Measurements from ENCODE around the gene PLXDC2.

PLXDC2 gene

GRCh38 chr10:19911886-19912285 lies 95.7 kb downstream of the PLXDC2 start:
- TF ChIP-seq CTCF (IDR thresholded peaks at IDR 0.05; ENCODE audit: extremely low read depth, missing control alignments): no peak
- no peak for DNase-seq (ENCODE audit: low spot score)

DNA sequence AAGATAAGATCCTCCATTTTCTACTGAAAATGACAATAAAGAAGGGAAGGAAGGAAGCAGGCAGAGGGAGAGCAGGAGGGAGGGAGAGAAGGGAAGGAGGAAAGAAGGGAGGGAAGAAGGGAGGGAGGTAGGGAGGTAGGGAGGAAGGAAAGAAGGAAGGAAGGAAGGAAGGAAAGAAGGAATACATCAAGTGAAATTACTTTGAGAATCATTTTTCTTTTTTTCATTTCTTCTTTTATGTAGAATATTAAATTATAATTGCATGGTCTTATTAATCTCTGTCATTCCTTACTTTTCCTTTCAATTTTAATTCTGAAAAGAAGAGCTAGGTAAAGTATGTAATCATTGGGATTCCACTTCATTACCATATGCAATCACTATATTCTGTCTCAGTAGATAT lies 97.8 kb downstream of the PLXDC2 start:
- DNase-seq (ENCODE audit: low spot score): no peak
- no peak for TF ChIP-seq CTCF (IDR thresholded peaks at IDR 0.05; ENCODE audit: extremely low read depth, missing control alignments)

DNA sequence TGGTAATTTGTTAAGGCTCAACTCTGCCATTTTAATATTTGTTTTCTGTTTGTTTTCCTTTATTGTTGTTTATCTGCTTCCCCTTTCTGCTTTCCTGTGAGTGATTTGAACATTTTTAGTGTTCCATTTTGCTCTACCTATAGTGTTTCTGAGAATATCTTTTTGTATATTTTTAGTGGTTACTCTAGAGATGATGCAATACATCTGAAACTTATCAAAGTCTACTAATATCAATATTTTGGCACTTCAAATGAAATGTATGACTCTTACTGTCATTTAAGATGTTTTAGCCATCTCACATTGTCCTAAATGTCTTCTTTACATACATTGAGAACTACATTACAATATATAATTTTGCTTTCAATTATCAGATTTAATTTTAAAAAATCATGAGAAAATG lies 98.9 kb downstream of the PLXDC2 start:
- no peak for TF ChIP-seq CTCF (IDR thresholded peaks at IDR 0.05; ENCODE audit: extremely low read depth, missing control alignments)
- no peak for DNase-seq (ENCODE audit: low spot score)

DNA sequence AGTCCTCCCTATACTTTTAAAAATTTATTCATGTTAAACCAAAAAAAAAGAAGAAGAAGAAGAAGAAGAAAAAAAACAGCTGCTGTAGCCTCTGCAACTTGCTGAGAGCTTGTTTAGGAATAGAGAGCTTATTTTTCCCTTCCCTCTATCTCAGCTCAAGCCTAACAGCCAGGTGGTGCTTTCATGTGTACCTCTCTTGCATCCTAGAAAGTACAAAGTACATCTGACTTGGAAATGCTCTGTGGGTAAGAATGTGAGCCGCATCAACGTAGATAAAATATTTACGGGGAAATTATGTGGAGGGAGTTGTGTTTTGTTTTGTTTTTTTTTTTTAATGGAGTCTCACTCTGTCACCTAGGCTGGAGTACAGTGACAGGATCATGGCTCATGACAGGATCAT lies 99.6 kb downstream of the PLXDC2 start:
- DNase-seq (ENCODE audit: low spot score): no peak
- TF ChIP-seq CTCF (IDR thresholded peaks at IDR 0.05; ENCODE audit: extremely low read depth, missing control alignments): no peak

- no peak for DNase-seq (ENCODE audit: low spot score)
- no peak for TF ChIP-seq CTCF (IDR thresholded peaks at IDR 0.05; ENCODE audit: extremely low read depth, missing control alignments)
These were observed 101.7 kb downstream of the PLXDC2 start for GRCh38 chr10:19917751-19918478.

DNA sequence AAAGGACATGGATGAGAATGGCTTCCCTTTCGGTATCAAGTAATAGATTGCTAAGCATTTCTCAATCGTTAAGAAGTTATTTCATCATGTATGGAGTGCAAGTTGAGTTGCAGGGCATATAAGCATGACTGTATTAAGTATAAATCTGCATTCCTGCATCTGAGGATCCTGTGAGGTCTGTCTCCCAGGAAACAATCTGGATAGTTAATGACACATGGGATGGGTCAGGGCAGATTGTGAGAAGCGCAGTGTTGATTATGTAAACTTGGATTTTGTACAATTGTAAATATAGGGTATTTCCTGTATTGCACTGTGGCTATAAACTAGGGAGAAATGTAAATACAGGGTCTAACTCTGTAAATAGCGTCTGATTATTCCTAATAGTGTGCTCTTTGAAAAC lies 102.6 kb downstream of the PLXDC2 start:
- DNase-seq (ENCODE audit: low spot score): no peak
- no peak for TF ChIP-seq CTCF (IDR thresholded peaks at IDR 0.05; ENCODE audit: extremely low read depth, missing control alignments)

GRCh38 chr10:19919671-19920070 lies 103.4 kb downstream of the PLXDC2 start:
- DNase-seq (ENCODE audit: low spot score): no peak
- no peak for TF ChIP-seq CTCF (IDR thresholded peaks at IDR 0.05; ENCODE audit: extremely low read depth, missing control alignments)
